Activated CD4-positive, alpha-beta T cell treated with anti-CD3 and anti-CD28 coated beads for 36 hours (primary cell): ENCODE data around the gene EPHX1. TPM values are rescaled to one million over a fixed set of nuclear protein-coding genes. Genes with fewer than 3 reads are reported as not detected.

Experiments used
- ATAC-seq: fragments of 200-7000 bp; cut with Tn5 transposase; one replicate; pipeline ENCODE4 v1.10.0; 2021; ENCODE audit warnings: mild to moderate bottlenecking, moderate library complexity
- CTCF ChIA-PET: fragments of 350-600 bp; sonication (Branson Sonifier 250); formaldehyde crosslinking; loops from one replicate; lab custom pipeline; 2021; ENCODE audit warnings: antibody characterized with exemption; lab: Charles Lee
- POLR2A ChIA-PET: fragments of 350-600 bp; sonication (Branson Sonifier 250); formaldehyde crosslinking; loops from one replicate; lab custom pipeline; 2021; ENCODE audit warnings: antibody characterized with exemption, inconsistent platforms; lab: Charles Lee
- DNase-seq: peaks from one replicate; pipeline ENCODE4 v3.0.0-alpha.2; 2020
- H3K27ac Mint-ChIP-seq: one replicate; pipeline ENCODE4 v1.8.0; 2021; ENCODE audit warnings: mixed read lengths
- H3K27me3 Mint-ChIP-seq: one replicate; pipeline ENCODE4 v1.8.0; 2021; ENCODE audit warnings: mixed read lengths
- H3K36me3 Mint-ChIP-seq: one replicate; pipeline ENCODE4 v1.8.0; 2021; ENCODE audit warnings: low read depth, mixed read lengths
- H3K4me1 Mint-ChIP-seq: one replicate; pipeline ENCODE4 v1.8.0; 2021; ENCODE audit warnings: mixed read lengths
- H3K4me3 Mint-ChIP-seq: one replicate; pipeline ENCODE4 v1.8.0; 2021; ENCODE audit warnings: mild to moderate bottlenecking, moderate library complexity, mixed read lengths
- H3K9me3 Mint-ChIP-seq: one replicate; pipeline ENCODE4 v1.8.0; 2021; ENCODE audit warnings: low read depth, mixed read lengths
- intact Hi-C, 2 experiments: fragments of 100-400 bp; cut with DNase I in 1 of 2; cut with micrococcal nuclease in 1 of 2; formaldehyde crosslinking; loops; one replicate each; pipeline versions ENCODE4 v1.14.2 to v1.15.1; 2022 to 2024; cut with DNase I, micrococcal nuclease
- total RNA-seq, 2 experiments: library from RNA; stranded (reverse); gene quantifications; one replicate each; pipeline ENCODE4 v1.2.3, GENCODE V29; 2021

The EPHX1 gene
- total RNA-seq, 2 experiments from 2014 or later, result 2.5 to 2.6 TPM

DNA sequence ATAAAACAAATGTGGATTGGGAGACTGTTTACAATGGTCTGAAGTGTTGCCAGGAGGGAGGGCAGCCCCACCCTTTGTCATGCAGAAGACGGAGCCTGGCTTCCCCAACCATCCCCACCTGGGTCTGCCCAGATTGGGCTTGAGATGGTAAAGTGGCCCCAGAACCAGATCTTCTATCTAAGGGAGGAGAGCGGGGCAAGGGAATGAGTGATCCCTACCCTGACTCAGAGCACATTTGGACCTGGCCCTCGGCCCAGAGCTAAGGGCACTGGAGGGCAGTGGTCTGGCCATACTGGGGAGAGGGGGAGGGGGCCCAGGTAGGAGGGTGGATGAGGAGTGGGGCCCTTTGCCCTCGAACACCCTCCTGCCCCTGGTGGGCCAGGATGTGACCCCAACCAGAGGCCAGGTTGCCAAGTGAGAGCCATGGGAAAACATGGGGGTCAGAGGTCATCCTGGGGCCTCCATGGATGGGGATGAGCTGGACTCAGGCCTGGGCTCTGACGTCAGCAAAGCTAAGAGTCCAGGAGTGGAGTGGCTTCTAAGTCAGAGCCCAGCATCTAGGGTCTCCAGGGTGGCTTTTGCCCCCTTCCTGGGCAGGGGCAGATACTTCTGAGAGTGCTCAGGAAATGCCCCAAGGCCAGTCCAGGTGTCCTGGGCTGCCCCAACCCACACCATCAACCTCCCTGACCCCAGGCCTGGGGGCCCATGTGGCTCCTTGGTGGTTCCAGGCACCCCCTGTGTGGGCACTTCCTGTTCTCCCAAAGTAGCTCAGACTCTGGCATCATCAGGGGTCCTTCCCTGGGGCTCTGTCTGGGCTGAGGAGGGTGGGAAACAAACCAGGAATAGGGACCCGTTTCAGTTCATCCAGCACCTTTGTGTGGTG is 80.7 kb downstream of the EPHX1 start:
- POLR2A ChIA-PET, result interaction anchor here (1.1 kb wide), 1 partner anchor 8 kb away, joined by 3 read pairs; the partner anchor contains the start of gene TMEM63A
- intact Hi-C loops, result no loop called here

GRCh38 chr1:225891229-225891972 is 81.5 kb downstream of the EPHX1 start:
- CTCF ChIA-PET, result interaction anchor here (0.9 to 1.1 kb wide), 2 partner anchors 13 to 14 kb away, joined by 4 read pairs; no protein-coding TSS in a partner anchor
- Mint-ChIP-seq H3K36me3 (no peaks in the 10 kb centered on the region), H3K27me3 (no peaks in the 10 kb centered on the region), H3K4me1 (peaks cover 13% of the 10 kb centered on the region), H3K4me3 (no peak overlapping the region), H3K9me3 (no peaks in the 10 kb centered on the region), H3K27ac (no peak overlapping the region)
- POLR2A ChIA-PET, result interaction anchor here (1.1 kb wide), 1 partner anchor 9 kb away, joined by 3 read pairs; the partner anchor contains the start of gene TMEM63A
- ATAC-seq, result no peak
- DNase-seq, result no peak
- intact Hi-C loops, result no loop called here

More for the DNA sequence above, 80.7 kb downstream of the EPHX1 start:
- DNase-seq (no peak), ATAC-seq (no peak)
- H3K9me3 Mint-ChIP-seq, result no peaks in the 10 kb centered on the region
- no peaks in the 10 kb centered on the region for H3K27me3 Mint-ChIP-seq
- H3K4me1 Mint-ChIP-seq, result peaks cover 8% of the 10 kb centered on the region
- no peak overlapping the region for H3K27ac Mint-ChIP-seq
- H3K4me3 Mint-ChIP-seq, result no peak overlapping the region
- H3K36me3 Mint-ChIP-seq, result no peaks in the 10 kb centered on the region
- CTCF ChIA-PET, result interaction anchor here (1.8 kb wide), 1 partner anchor 9 kb away, joined by 6 read pairs; no protein-coding TSS in a partner anchor

DNA sequence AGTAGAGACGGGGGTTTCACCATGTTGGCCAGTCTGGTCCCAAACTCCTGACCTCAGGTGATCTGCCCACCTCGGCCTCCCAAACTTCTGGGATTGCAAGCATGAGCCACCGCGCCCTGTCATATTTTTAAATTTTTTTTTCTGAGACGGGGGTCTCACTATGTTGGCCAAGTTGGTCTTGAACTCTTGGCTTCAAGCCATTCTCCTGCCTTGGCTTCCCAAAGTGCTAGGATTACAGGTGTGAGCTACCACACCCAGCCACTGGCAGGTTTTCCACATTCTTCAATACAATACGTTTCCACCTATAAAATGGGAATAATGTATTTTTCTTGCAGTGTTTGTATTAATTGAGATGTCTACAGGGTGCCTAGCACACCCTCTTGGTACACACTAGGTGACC is 82.4 kb downstream of the EPHX1 start:
- ATAC-seq, result no peak
- CTCF ChIA-PET, result interaction anchor here (0.6 to 1.1 kb wide), 3 partner anchors 14 to 57 kb away, joined by 3 to 4 read pairs (median 4); no protein-coding TSS in a partner anchor
- Mint-ChIP-seq H3K4me1 (peaks cover 22% of the 10 kb centered on the region), H3K27ac (no peak overlapping the region), H3K9me3 (no peaks in the 10 kb centered on the region), H3K27me3 (no peaks in the 10 kb centered on the region), H3K36me3 (no peaks in the 10 kb centered on the region), H3K4me3 (no peak overlapping the region)
- intact Hi-C loops, result no loop called here
- no peak for DNase-seq
- POLR2A ChIA-PET, result no interaction called here

Other genes starting within 250 kb of the EPHX1 start
- under 1 TPM; 0.62 to 0.81 TPM for gene ENAH, start 157.0 kb upstream of the EPHX1 start, total RNA-seq
- gene SRP9, start 32.3 kb upstream of the EPHX1 start, total RNA-seq, result 100 to 1,000 TPM; 263 to 308 TPM
- 10 to 100 TPM; 47.3 to 48.0 TPM for gene TMEM63A, start 72.3 kb downstream of the EPHX1 start, total RNA-seq
- gene LEFTY1, start 79.0 kb downstream of the EPHX1 start, total RNA-seq, result not detected
- gene PYCR2, start 114.1 kb downstream of the EPHX1 start, total RNA-seq, result 100 to 1,000 TPM; 106 to 126 TPM
- gene LEFTY2, start 131.1 kb downstream of the EPHX1 start, total RNA-seq, result not detected
- gene SDE2, start 189.2 kb downstream of the EPHX1 start, total RNA-seq, result 10 to 100 TPM; 13.5 to 15.0 TPM